HUDEP-2 (cell line): ENCODE results near the gene STAT2.
"Not testable (repeated sequence)": the region's sequence is repeated elsewhere in the genome, so short reads cannot be mapped to it uniquely, and the experiment has no call there.

ENCODE experiments used
- DNase-seq, 76 experiments: peaks; one replicate each; lab custom pipeline; 2025; ENCODE audit not compliant: unreplicated experiment in 76 of 76; lab: John Stamatoyannopoulos, UW

STAT2 gene

DNA sequence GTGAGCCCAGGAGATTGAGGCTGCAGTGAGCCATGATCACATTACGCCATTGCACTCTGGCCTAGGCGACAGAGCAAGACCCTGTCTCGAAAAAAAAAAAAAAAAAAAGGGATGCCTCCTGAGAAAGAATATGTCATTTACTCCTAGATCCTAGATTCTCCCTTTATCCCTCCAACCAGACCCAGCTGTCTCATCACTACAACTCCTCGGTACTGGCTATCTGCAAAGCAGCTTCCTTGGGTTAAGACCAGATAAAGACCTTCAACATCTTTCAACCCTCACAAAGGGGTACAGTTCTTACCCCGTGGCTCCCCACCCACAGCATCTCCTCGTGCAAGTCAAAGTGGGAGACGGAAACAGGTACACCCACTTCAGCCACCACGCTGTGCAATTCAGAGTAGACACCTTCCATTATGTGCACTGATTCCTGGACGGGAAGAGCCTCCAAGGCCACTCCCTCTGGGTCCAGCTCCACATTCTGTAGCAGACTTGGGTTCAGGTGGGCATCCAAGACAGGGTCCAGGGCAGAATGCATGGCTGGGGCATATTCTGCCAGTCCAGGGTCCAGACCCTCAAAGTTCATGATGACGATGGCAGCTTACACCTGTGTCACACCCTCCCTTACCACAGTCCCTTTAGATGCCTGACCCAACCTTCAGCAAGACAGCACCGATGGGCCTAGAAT, 27.3 kb downstream of the STAT2 start:
- no peak for DNase-seq

DNA sequence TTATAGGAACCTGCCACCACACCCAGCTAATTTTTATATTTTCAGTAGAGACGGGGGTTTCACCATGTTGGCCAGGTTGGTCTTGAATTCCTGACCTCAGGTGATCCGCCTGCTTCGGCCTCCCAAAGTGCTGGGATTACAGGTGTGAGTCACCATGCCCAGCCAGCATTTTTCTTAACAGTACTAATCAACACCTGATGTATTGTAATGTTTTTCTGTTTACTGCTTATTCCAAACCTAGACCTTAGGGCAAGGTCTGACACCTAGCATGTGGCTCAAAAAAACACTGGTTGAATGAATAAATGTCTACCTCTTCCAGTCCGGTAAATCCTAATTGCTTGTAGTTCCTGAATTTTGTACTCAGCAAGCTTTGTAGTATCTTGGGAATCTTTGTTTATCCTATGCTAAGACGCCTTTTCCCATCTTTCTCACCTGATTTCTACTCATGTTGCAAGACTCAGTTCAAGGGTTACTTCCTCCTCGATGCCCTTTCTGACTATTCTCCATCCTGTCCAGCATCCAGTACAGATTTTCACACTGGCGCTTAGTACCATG, 28.9 kb downstream of the STAT2 start:
- no peak for DNase-seq

DNA sequence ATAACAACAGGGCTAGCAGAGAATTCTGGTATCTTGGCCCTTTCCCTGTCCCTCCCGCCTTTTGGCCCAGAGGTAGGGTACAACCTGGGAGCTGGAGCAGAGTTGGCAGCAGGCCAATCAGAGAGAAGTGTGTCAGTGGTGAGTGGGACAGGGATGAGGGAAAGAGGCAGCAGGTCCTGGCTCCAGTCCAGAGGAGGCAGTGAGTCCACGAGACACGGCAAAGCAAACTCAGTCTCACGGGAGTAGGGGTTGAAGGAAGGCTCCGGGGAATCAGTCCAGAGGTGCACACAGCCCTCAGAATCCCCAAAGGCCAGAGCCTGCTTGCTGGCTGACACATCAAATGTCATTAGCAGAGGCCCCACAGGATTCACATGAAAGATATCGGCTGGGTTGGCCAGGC, 33.4 kb downstream of the STAT2 start:
- no peak for DNase-seq

DNA sequence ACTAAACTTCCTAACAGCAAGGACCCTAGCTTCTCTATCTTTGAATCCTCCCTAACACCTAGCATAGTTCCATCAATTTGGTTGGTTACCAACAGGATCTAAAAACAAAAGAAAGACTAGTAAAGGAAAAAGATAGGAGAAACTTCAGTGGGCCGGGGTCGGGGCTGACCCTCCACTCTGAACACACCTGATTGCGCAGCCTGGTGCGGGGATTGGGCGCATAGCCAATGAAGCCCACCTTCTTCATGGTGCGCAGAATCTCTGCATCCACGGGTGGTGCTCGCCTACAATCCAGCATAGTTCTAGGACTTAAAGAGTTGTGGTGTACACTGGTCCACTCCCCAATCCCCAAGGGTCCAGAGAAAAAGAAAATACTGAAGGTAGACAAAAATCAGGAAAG, 33.8 kb downstream of the STAT2 start:
- DNase-seq = no peak

DNA sequence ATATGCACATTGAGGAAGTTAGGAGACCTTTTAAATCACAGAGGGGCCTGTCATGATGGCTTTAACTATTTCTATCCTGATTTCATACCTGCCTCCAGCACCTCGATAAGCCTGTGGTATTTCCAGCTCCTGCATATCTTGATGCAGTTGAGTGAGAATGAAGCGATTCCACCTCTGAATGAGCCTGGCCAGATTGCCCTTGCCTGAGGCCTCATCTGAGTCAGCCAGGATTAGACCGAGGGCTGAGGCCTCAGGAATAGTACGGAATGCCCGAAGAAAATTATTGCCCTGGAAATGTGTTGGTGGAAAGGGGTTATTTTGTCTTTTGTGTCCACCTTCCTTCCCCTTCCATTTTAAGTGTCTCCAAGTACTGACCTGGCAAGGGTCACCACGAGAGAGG, 35.7 kb downstream of the STAT2 start:
- no peak for DNase-seq

DNA sequence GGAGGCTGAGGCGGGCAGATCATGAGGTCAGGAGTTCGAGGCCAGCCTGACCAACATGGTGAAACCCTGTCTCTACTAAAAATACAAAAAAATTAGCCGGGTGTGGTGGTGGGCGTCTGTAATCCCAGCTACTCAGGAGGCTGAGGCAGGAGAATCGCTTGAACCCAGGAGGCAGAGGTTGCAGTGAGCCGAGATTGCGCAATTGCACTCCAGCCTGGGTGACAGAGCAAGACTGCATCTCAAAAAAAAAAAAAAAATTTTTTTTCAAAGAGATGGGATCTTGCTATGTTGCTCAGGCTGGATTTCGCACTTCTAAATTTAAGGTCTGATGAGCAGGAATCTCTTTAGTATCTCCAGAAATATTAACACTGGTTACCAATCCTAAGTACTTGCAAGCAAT, 38.3 kb downstream of the STAT2 start:
- DNase-seq = not testable (repeated sequence)

DNA sequence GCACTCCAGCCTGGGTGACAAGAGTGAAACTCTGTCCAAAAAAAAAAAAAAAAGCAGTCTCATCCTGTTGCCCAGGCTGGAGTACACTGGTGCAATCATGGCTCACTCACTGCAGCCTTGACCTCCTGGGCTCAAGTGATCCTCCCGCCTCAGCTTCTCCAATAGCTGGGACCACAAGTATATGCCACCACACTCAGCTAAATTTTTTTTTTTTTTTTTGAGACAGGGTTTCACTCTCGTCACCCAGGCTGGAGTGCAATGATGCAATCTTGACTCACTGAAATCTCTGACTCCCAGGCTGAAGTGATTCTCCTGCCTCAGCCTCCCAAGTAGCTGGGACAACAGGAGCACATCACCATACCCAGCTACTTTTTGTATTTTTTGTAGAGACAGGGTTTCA, 38.9 kb downstream of the STAT2 start:
- DNase-seq = no peak

DNA sequence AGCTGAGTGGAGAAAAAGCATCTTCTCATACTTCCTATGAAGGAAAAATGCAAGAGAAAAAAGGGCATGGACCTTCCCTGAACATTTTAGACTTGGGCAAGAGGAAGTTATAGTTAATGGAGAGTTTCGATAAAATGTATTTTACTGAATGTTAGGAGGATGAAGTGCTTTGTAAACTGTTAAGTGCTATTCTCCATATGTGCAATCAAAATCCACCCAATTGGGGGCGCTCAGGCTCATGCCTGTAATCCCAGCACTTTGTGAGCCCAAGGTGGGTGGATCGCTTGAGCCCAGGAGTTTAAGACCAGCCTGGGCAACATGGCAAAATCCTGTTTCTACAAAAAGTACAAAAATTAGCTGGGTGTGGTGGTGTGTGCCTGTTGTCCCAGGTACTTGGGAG, 42.2 kb downstream of the STAT2 start:
- DNase-seq = no peak

DNA sequence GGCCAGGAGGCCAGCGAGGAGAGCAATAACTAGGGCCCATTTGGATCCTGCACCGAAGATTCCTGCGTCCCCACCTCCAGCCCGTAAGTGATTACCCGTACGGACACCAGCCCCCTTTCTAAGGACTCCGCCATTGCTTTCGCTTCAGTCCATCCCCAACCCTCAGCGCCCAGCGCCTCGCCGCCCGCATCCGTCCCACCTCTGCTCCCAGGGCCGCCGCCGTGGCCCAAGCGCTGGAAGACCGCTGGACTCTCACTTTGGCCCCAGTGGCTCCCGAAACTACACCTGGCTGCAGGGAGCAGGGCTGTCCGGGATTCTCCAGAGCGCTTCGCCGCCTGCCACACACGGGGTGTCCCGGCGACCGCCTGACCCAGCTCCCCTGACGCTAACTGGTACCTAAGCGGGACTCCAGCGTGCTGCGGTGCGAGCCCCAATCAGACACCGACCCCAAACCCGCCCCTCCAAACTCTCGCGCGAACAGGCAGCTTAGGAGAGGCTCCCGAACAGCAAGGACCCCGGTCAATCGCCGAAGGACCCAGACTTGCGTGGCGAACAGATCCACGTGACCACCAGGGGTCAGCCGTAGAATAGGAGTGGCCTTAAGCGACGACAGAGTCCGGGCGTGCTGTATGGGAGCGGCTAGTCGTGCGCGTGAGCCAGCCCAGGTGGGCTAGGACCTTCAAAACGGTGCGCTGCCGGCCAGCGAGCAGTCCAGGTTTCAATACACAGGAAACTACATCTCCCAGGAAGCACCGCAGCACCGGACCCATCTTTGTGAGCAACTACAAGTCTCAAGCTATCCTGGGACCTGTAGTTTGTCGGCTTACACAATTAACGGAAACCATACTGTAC, 44.1 kb downstream of the STAT2 start, which contains the start of gene CNPY2:
Gene CNPY2 (minus strand): TSS at position 367 of the 852 bp plus-strand sequence. CDS start 771 bp downstream, outside the sequence.
- DNase-seq = peak in 75 of 76 experiments; percentile 41 to 97 (median 91)

DNA sequence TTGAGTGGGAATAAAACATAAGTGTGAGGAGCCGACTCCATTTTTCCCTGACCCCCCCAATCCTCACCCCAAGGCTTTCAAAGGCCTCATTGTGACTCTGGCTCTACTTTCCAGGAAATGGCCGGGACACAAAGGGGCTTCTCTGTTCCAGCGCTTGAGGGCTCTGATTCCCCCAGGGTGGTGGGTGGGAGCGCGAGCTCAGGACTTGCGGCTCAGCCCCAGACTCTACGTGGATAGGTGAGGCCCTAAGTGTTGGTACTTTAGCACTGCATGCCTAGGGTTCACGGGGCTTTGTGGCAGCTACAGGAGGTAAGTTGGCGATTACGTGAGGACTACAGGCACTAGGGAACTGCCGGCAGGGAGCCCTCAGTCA, 44.7 kb downstream of the STAT2 start:
- peak in 4 of 76 experiments; percentile 24 to 42 (median 34) for DNase-seq

DNA sequence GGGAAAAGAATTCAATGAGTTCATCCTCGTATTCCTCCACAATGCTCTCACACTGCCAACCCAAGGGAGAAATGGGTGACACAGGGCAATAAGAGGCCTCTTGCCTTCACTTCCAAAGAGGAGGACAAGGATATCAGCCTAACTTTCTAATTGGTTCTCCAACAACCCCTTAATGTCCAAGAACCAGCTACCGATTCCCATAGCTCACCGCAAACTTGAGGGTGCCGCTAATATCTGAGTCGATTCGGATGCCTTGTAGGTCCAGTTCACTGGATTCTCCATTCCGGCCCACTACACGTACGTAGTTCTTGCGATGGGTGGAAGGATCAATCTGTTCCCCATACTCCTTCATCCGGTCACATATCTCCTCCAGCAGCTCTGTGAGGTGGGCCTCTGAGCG, 48.9 kb downstream of the STAT2 start:
- no peak for DNase-seq

DNA sequence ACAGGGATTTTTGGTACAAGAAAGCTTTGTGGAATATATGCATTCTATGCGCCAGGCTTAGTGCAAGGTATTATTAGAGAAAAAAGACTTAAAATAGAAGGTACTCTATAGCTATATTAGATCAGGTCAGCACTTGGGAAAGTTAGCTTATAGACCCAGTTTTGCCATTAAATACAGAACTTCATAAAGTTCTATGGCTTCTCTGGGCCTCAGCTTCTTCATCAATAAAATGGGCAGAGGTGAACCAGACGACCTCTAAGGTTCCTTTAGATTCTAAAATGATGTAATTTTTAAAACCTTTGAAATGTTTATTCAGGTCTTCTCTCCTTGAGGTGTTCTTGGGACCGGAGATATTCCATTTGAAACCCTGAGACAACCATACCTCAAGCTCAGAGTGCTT, 51.2 kb downstream of the STAT2 start:
- DNase-seq = no peak

DNA sequence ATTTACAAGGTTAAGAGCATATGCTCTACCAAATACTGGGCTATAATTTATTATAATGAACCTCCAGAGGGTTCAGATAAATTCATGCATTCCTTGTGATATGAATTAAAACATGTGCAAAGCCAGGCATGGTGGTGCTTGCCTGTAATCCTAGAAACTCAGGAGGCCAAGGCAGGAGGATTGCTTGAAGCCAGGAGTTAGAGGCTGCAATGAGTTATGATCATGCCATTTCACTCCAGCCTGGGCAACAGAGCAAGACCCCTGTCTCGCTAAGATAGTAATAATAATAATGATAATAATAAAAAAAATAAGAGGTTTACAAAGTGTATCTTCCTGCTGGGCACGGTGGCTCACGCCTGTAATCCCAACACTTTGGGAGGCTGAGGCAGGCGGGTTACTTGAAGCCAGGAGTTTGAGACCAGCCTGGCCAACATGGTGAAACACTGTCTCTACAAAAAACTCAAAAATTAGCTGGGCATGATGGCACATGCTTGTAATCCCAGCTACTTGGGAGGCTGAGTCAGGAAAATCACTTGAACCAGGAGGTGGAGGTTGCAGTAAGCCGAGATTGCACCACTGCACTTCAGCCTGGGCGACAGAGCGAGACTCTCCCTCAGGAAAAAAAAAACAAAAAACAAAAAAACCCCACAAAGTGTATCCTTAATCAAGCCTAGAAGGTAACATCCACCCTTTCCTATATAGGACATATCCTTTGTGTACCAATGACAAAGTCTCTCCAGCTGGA, 52.5 kb downstream of the STAT2 start:
- no peak for DNase-seq

DNA sequence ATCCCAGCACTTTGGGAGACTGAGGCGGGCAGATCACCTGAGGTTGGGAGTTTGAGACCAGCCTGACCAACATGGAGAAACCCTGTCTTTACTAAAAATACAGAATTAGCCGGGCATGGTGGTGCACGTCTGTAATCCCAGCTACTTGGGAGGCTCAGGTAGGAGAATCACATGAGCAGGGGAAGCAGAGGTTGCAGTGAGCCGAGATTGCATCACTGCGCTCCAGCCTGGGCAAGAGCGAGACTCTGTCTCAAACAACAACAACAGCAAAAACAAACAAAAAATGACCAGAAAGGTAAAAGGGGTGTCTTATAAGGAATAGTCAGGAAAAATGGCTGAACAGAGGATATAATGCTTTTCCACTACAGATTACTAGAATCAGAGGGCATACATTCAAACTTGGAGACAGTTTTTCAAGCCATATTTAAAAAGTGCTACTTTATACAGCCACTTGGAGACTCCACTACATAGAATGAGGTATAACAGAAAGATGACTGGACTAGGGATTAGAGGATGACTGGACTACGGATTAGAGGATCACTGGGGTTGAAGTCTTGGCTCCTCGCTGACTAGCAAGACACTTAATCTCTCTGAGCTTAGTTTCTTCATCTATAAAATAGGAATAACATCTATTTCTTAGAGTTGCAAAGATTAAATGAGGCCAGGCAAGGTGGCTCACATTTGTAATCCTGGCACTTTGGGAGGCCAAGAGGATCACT, 54.9 kb downstream of the STAT2 start:
- no peak for DNase-seq

DNA sequence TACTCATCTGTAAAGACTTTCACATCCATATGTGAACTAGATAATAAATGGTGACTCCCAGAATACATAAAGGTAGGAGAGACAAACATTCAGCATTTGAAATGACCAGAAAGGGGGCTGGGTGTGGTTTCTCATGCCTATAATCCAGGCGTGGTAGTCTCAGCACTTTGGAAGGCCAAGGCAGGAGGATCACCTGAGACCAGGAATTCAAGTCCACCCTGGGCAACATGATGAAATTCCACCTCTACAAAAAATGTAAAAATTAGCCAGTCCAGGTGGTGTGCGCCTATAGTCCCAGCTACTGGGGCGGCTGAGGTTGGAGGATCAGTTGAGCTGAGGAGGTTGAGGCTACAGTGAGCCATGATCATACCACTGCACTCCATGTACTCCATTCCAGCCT, 55.6 kb downstream of the STAT2 start:
- no peak for DNase-seq

DNA sequence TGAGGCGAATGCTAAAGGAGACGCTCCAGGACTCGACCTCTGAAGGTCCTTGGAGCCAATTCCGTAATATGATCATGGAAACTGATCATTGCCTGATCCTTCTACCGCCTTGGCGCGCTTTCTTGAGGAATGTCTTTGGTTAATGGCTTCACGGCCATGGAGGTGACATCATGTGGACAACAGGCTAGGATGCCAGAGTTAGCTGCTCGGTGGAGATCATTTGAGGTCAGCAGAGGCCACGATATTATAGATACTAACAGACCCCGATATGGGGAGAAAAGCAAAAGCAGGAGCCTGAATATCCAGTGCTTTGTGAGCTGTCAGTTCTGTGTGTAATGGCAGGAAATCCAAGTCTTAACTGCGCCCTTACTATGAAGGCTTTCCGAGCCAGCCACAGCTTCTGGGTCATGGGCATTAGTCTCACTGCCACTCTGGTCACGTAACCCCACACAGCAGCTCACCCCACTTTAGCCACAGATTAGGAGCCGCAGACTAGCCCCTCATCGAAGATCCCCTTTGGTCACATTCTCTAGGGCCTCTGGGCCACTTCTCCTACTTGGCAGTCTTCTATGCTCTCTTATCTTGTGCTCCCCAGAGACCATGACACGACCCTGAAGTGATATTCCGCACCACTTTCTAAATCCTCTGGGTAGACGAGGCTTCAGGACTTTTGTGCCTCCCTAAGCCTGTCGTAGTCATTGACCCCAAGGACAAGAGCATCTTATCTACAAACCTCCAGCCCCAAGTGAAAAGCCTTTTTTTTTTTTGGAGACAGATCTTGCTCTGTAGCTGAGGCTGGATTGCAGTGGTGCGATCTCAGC, 59.1 kb downstream of the STAT2 start:
- DNase-seq = peak in 35 of 76 experiments; percentile 4 to 79 (median 36)

DNA sequence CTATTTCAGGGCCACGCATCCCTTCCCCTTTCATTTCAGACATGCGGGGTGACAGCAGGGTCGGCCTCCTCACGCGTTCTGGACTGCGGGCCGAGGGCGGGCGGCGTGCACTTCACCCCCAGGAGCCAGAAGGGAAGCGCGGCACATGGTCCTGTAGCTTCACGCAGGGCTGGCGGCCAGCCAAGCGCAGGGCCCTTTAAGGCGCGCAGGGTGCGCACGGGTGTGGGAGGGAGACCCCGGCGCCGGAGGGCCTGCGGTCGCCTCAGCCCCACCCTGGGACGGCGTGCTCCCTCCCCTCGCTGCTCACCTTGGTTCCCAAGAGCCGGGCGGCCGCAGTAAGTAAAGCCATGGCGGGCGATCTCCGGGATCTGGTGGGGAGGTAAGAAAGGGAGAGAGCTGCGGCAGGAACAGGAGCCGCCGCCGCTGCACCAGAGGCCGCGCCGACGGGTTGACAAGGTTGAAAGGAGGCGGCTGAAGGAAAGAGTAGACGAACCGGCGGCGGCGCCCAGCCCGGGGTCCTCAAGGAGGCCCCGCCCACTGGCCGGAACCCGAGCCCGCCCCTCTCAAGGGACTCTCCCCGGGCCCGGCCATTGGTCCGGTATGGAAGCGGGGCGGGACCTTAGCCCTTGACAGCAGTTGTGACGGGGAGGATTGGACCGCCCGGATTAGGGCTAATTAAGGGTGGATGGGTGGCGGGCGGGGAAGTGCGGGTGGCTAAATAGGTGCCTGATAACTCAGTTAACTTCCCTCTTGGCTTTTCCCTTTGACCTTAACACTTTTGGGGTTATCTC, 59.9 kb downstream of the STAT2 start, which contains the start of gene CS:
Gene CS (minus strand): TSS at position 478 of the 791 bp plus-strand sequence. CDS start 129 bp downstream, at position 349.
- peak; percentile 51 to 99 (median 97) for DNase-seq

DNA sequence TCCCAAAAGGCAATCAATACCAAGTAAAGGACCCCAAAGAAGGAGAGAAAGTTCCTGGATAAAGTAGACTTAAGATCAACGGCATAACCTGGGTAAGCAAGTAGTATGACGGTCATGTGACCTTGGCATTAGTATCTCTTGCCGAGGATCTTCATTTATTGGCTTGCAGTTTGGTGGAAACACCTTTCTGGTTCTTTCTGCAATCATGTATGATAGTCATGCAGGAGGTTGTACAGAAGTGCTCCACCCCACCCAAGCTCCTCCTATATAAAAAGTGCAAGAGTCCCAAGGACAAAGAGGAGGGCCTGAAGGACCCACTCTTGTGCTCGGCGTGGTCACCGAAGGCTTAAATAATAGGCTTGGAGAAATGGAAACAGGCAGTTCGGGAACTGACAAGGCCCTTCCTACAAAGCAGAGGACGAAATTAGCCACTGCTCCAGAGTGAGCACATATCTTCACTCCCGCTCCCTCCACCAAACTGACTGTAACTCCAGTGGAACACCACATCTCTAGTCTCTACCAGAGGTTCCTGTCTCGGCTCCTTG, 60.5 kb downstream of the STAT2 start:
- peak in 54 of 76 experiments; percentile 8 to 70 (median 30) for DNase-seq
